ENCODE data around the gene POU2F3.

- no peak for TF ChIP-seq CTCF (conservative IDR thresholded peaks at IDR 0.05)
- no peak for TF ChIP-seq ZFX (IDR thresholded peaks at IDR 0.05)
Observed at GRCh38 chr11:120296554-120296953, 56.6 kb downstream of the POU2F3 start.

Measured in C4-2B (cell line).